ENCODE data around the gene FXYD5.

The FXYD5 gene

GRCh38 chr19:35205733-35206323, 51.3 kb downstream of the FXYD5 start:
- no peak for TF ChIP-seq TAF1 (IDR thresholded peaks at IDR 0.05; ENCODE audit: low read depth, low read length)
- TF ChIP-seq POLR2AphosphoS5 (IDR thresholded peaks at IDR 0.05; ENCODE audit: low read depth, low read length), result no peak
- no peak for TF ChIP-seq SPI1 (IDR thresholded peaks at IDR 0.05; ENCODE audit: low read depth, low read length)
- TF ChIP-seq POLR2A (IDR thresholded peaks at IDR 0.05; ENCODE audit: low read depth, low read length), result no peak
- no peak for TF ChIP-seq POU2F2 (IDR thresholded peaks at IDR 0.05; ENCODE audit: low read depth, low read length)
- no peak for TF ChIP-seq PAX5 (IDR thresholded peaks at IDR 0.05; ENCODE audit: insufficient read depth, low read length, severe bottlenecking)
- DNase-seq (ENCODE audit: insufficient read length, low spot score) (no peak), FAIRE-seq (no peak)

- DNase-seq (ENCODE audit: insufficient read length, low spot score) (no peak), FAIRE-seq (peak; percentile 77)
- TF ChIP-seq POLR2AphosphoS5 (IDR thresholded peaks at IDR 0.05; ENCODE audit: low read depth, low read length), result no peak
- no peak for TF ChIP-seq SPI1 (IDR thresholded peaks at IDR 0.05; ENCODE audit: low read depth, low read length)
- TF ChIP-seq PAX5 (IDR thresholded peaks at IDR 0.05; ENCODE audit: insufficient read depth, low read length, severe bottlenecking), result no peak
- no peak for TF ChIP-seq TAF1 (IDR thresholded peaks at IDR 0.05; ENCODE audit: low read depth, low read length)
- no peak for TF ChIP-seq POLR2A (IDR thresholded peaks at IDR 0.05; ENCODE audit: low read depth, low read length)
- TF ChIP-seq POU2F2 (IDR thresholded peaks at IDR 0.05; ENCODE audit: low read depth, low read length), result no peak
These were observed 51.8 kb downstream of the FXYD5 start for GRCh38 chr19:35206379-35206778.

GRCh38 chr19:35206855-35207254, 52.3 kb downstream of the FXYD5 start:
- no peak for DNase-seq (ENCODE audit: insufficient read length, low spot score)
- FAIRE-seq, result no peak

GRCh38 chr19:35207391-35207871, 52.9 kb downstream of the FXYD5 start:
- DNase-seq (ENCODE audit: insufficient read length, low spot score) (no peak), FAIRE-seq (no peak)
- TF ChIP-seq TAF1 (IDR thresholded peaks at IDR 0.05; ENCODE audit: low read depth, low read length), result no peak
- no peak for TF ChIP-seq PAX5 (IDR thresholded peaks at IDR 0.05; ENCODE audit: insufficient read depth, low read length, severe bottlenecking)
- no peak for TF ChIP-seq POU2F2 (IDR thresholded peaks at IDR 0.05; ENCODE audit: low read depth, low read length)

More at GRCh38 chr19:35206855-35207254, 52.3 kb downstream of the FXYD5 start:
- no peak for TF ChIP-seq SPI1 (IDR thresholded peaks at IDR 0.05; ENCODE audit: low read depth, low read length)
- no peak for TF ChIP-seq TAF1 (IDR thresholded peaks at IDR 0.05; ENCODE audit: low read depth, low read length)
- TF ChIP-seq PAX5 (IDR thresholded peaks at IDR 0.05; ENCODE audit: insufficient read depth, low read length, severe bottlenecking), result no peak
- TF ChIP-seq POLR2AphosphoS5 (IDR thresholded peaks at IDR 0.05; ENCODE audit: low read depth, low read length), result no peak
- TF ChIP-seq POU2F2 (IDR thresholded peaks at IDR 0.05; ENCODE audit: low read depth, low read length), result no peak
- no peak for TF ChIP-seq POLR2A (IDR thresholded peaks at IDR 0.05; ENCODE audit: low read depth, low read length)

GRCh38 chr19:35208121-35208520, 53.6 kb downstream of the FXYD5 start:
- peak; percentile 35 for FAIRE-seq
- no peak for TF ChIP-seq SPI1 (IDR thresholded peaks at IDR 0.05; ENCODE audit: low read depth, low read length)
- no peak for TF ChIP-seq POLR2AphosphoS5 (IDR thresholded peaks at IDR 0.05; ENCODE audit: low read depth, low read length)
- no peak for TF ChIP-seq TAF1 (IDR thresholded peaks at IDR 0.05; ENCODE audit: low read depth, low read length)
- TF ChIP-seq POU2F2 (IDR thresholded peaks at IDR 0.05; ENCODE audit: low read depth, low read length), result no peak
- no peak for TF ChIP-seq PAX5 (IDR thresholded peaks at IDR 0.05; ENCODE audit: insufficient read depth, low read length, severe bottlenecking)
- no peak for TF ChIP-seq POLR2A (IDR thresholded peaks at IDR 0.05; ENCODE audit: low read depth, low read length)
- no peak for DNase-seq (ENCODE audit: insufficient read length, low spot score)

GRCh38 chr19:35209646-35210045, 55.1 kb downstream of the FXYD5 start:
- no peak for FAIRE-seq
- no peak for TF ChIP-seq POLR2A (IDR thresholded peaks at IDR 0.05; ENCODE audit: low read depth, low read length)
- no peak for TF ChIP-seq POU2F2 (IDR thresholded peaks at IDR 0.05; ENCODE audit: low read depth, low read length)
- no peak for TF ChIP-seq TAF1 (IDR thresholded peaks at IDR 0.05; ENCODE audit: low read depth, low read length)
- no peak for TF ChIP-seq SPI1 (IDR thresholded peaks at IDR 0.05; ENCODE audit: low read depth, low read length)
- TF ChIP-seq POLR2AphosphoS5 (IDR thresholded peaks at IDR 0.05; ENCODE audit: low read depth, low read length), result no peak
- no peak for TF ChIP-seq PAX5 (IDR thresholded peaks at IDR 0.05; ENCODE audit: insufficient read depth, low read length, severe bottlenecking)
- DNase-seq (ENCODE audit: insufficient read length, low spot score), result no peak

GRCh38 chr19:35211545-35212230, 57.2 kb downstream of the FXYD5 start:
- FAIRE-seq (peak; percentile 62), DNase-seq (ENCODE audit: insufficient read length, low spot score) (no peak)
- TF ChIP-seq POLR2AphosphoS5 (IDR thresholded peaks at IDR 0.05; ENCODE audit: low read depth, low read length), result no peak
- no peak for TF ChIP-seq POLR2A (IDR thresholded peaks at IDR 0.05; ENCODE audit: low read depth, low read length)
- no peak for TF ChIP-seq POU2F2 (IDR thresholded peaks at IDR 0.05; ENCODE audit: low read depth, low read length)
- no peak for TF ChIP-seq SPI1 (IDR thresholded peaks at IDR 0.05; ENCODE audit: low read depth, low read length)
- TF ChIP-seq PAX5 (IDR thresholded peaks at IDR 0.05; ENCODE audit: insufficient read depth, low read length, severe bottlenecking), result no peak
- TF ChIP-seq TAF1 (IDR thresholded peaks at IDR 0.05; ENCODE audit: low read depth, low read length), result no peak

- DNase-seq (ENCODE audit: insufficient read length, low spot score), result no peak
- TF ChIP-seq PAX5 (IDR thresholded peaks at IDR 0.05; ENCODE audit: insufficient read depth, low read length, severe bottlenecking) (no peak), SPI1 (IDR thresholded peaks at IDR 0.05; ENCODE audit: low read depth, low read length) (no peak), POU2F2 (IDR thresholded peaks at IDR 0.05; ENCODE audit: low read depth, low read length) (no peak), POLR2A (IDR thresholded peaks at IDR 0.05; ENCODE audit: low read depth, low read length) (no peak), POLR2AphosphoS5 (IDR thresholded peaks at IDR 0.05; ENCODE audit: low read depth, low read length) (no peak), TAF1 (IDR thresholded peaks at IDR 0.05; ENCODE audit: low read depth, low read length) (no peak)
- FAIRE-seq, result no peak
These were observed 57.7 kb downstream of the FXYD5 start for GRCh38 chr19:35212241-35212640.
